Loucy (cell line): ENCODE results near the gene FZR1.

Experiments used
- H2AFZ ChIP-seq: fragments of 200-600 bp; sonication (generic); 2 replicates; pipeline ENCODE4 v1.6.0; 2016; ENCODE audit warnings: antibody characterized with exemption, mild to moderate bottlenecking, low read length, moderate library complexity
- H3F3A ChIP-seq: fragments of 200-600 bp; 2 replicates; pipeline ENCODE4 v1.6.0; 2016; ENCODE audit warnings: antibody characterized with exemption, low read depth, mild to moderate bottlenecking
- H3K27me3 ChIP-seq: fragments of 200-600 bp; sonication (generic); 2 replicates; pipeline ENCODE4 v1.6.1; 2014; ENCODE audit warnings: low read length, mild to moderate bottlenecking; ENCODE audit not compliant: insufficient read depth, poor library complexity, severe bottlenecking
- H3K36me3 ChIP-seq: fragments of 200-600 bp; sonication (generic); 2 replicates; pipeline ENCODE4 v1.6.1; 2016; ENCODE audit warnings: low read length; ENCODE audit not compliant: insufficient read depth
- H3K4me1 ChIP-seq: fragments of 200-600 bp; sonication (generic); 2 replicates; pipeline ENCODE4 v1.5.1; 2014; ENCODE audit warnings: low read length, mild to moderate bottlenecking; ENCODE audit not compliant: insufficient read depth, poor library complexity, severe bottlenecking
- H3K4me2 ChIP-seq: fragments of 200-600 bp; sonication (generic); 2 replicates; pipeline ENCODE4 v1.6.0; 2014; ENCODE audit warnings: antibody characterized with exemption, low read length, low read depth, mild to moderate bottlenecking; ENCODE audit not compliant: poor library complexity, severe bottlenecking
- H3K4me3 ChIP-seq: fragments of 200-600 bp; sonication (generic); 2 replicates; pipeline ENCODE4 v1.5.1; 2014; ENCODE audit warnings: low read length, mild to moderate bottlenecking, mixed read lengths; ENCODE audit not compliant: poor library complexity, severe bottlenecking
- H3K79me2 ChIP-seq: fragments of 200-600 bp; sonication (generic); 2 replicates; pipeline ENCODE4 v1.6.1; 2014; ENCODE audit warnings: low read length; ENCODE audit not compliant: insufficient read depth
- H3K9ac ChIP-seq: fragments of 200-600 bp; sonication (generic); 2 replicates; pipeline ENCODE4 v1.6.0; 2014; ENCODE audit warnings: mild to moderate bottlenecking, low read depth, low read length, moderate library complexity; ENCODE audit not compliant: poor library complexity, severe bottlenecking
- H3K9me2 ChIP-seq: fragments of 200-600 bp; sonication (generic); replicated peaks from 2 replicates; pipeline ENCODE4 v1.6.1; 2016; ENCODE audit warnings: low read depth, low read length, mixed read lengths
- H3K9me3 ChIP-seq: fragments of 200-600 bp; sonication (generic); 2 replicates; pipeline ENCODE4 v1.6.1; 2014; ENCODE audit warnings: mild to moderate bottlenecking, antibody characterized with exemption, low read length, low read depth; ENCODE audit not compliant: insufficient read depth
- H4K20me1 ChIP-seq: fragments of 200-600 bp; sonication (generic); 2 replicates; pipeline ENCODE4 v1.6.0; 2014; ENCODE audit warnings: antibody characterized with exemption, low read length, mild to moderate bottlenecking; ENCODE audit not compliant: insufficient read depth, poor library complexity, severe bottlenecking
- EZH2phosphoT487 ChIP-seq: fragments of 200-600 bp; IDR thresholded peaks from 2 replicates; pipeline ENCODE4 v1.6.1; 2018; ENCODE audit warnings: antibody characterized with exemption, mild to moderate bottlenecking, moderate library complexity, borderline replicate concordance
- TF ChIP-seq, protein P1 (sequence below): fragments of 200-600 bp; sonication (generic); conservative IDR thresholded peaks from 2 replicates; pipeline ENCODE4 v1.5.1; 2014; ENCODE audit warnings: mild to moderate bottlenecking, antibody characterized with exemption, low read length

FZR1 gene

GRCh38 chr19:3511506-3512251, 5.6 kb downstream of the FZR1 start:
- H2AFZ ChIP-seq = no peak overlapping the region
- no peaks in the 10 kb centered on the region for H3F3A ChIP-seq
- peaks cover 33% of the 10 kb centered on the region for H3K4me1 ChIP-seq
- H3K36me3 ChIP-seq = peaks cover 5% of the 10 kb centered on the region; the same call in 1 of the 2 replicates
- no peaks in the 10 kb centered on the region for H3K9me2 ChIP-seq
- no peak overlapping the region for H3K4me2 ChIP-seq
- H4K20me1 ChIP-seq = peaks cover 88% of the 10 kb centered on the region
- TF ChIP-seq EZH2phosphoT487 = no peak
- TF ChIP-seq, protein P1, sequence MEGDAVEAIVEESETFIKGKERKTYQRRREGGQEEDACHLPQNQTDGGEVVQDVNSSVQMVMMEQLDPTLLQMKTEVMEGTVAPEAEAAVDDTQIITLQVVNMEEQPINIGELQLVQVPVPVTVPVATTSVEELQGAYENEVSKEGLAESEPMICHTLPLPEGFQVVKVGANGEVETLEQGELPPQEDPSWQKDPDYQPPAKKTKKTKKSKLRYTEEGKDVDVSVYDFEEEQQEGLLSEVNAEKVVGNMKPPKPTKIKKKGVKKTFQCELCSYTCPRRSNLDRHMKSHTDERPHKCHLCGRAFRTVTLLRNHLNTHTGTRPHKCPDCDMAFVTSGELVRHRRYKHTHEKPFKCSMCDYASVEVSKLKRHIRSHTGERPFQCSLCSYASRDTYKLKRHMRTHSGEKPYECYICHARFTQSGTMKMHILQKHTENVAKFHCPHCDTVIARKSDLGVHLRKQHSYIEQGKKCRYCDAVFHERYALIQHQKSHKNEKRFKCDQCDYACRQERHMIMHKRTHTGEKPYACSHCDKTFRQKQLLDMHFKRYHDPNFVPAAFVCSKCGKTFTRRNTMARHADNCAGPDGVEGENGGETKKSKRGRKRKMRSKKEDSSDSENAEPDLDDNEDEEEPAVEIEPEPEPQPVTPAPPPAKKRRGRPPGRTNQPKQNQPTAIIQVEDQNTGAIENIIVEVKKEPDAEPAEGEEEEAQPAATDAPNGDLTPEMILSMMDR = no peak
- H3K4me3 ChIP-seq = no peak overlapping the region
- H3K27me3 ChIP-seq = no peaks in the 10 kb centered on the region
- no peak overlapping the region for H3K9ac ChIP-seq
- H3K9me3 ChIP-seq = no peaks in the 10 kb centered on the region
- peaks cover 100% of the 10 kb centered on the region for H3K79me2 ChIP-seq

- no peak overlapping the region for H3K4me3 ChIP-seq
- peaks cover 100% of the 10 kb centered on the region for H3K79me2 ChIP-seq
- H3K4me1 ChIP-seq = peaks cover 27% of the 10 kb centered on the region
- H4K20me1 ChIP-seq = peaks cover 83% of the 10 kb centered on the region
- no peak overlapping the region for H3K9ac ChIP-seq
- no peak overlapping the region for H3K4me2 ChIP-seq
- H3K9me3 ChIP-seq = no peaks in the 10 kb centered on the region
- no peaks in the 10 kb centered on the region for H3F3A ChIP-seq
- H3K36me3 ChIP-seq = peaks cover 5% of the 10 kb centered on the region; the same call in 1 of the 2 replicates
- H2AFZ ChIP-seq = no peak overlapping the region
- no peaks in the 10 kb centered on the region for H3K27me3 ChIP-seq
- TF ChIP-seq EZH2phosphoT487 = no peak
- TF ChIP-seq, protein P1 = no peak
- H3K9me2 ChIP-seq = no peaks in the 10 kb centered on the region
These were observed 6.6 kb downstream of the FZR1 start for GRCh38 chr19:3512562-3513228.

GRCh38 chr19:3513229-3514140, 7.4 kb downstream of the FZR1 start:
- peaks cover 5% of the 10 kb centered on the region; the same call in 1 of the 2 replicates for H3K36me3 ChIP-seq
- no peak overlapping the region for H2AFZ ChIP-seq
- no peak overlapping the region for H3K4me3 ChIP-seq
- peaks cover 100% of the 10 kb centered on the region for H3K79me2 ChIP-seq
- H3K4me1 ChIP-seq = peaks cover 22% of the 10 kb centered on the region
- H3F3A ChIP-seq = no peaks in the 10 kb centered on the region
- H3K9me2 ChIP-seq = no peaks in the 10 kb centered on the region
- H3K9ac ChIP-seq = no peak overlapping the region
- H3K9me3 ChIP-seq = no peaks in the 10 kb centered on the region
- TF ChIP-seq EZH2phosphoT487 = no peak
- TF ChIP-seq, protein P1 = no peak
- H4K20me1 ChIP-seq = peaks cover 77% of the 10 kb centered on the region
- H3K27me3 ChIP-seq = no peaks in the 10 kb centered on the region
- no peak overlapping the region for H3K4me2 ChIP-seq
